ENCODE measurements around the gene SPSB1.

Gene SPSB1

GRCh38 chr1:9346566-9346965, 53.9 kb downstream of the SPSB1 start:
- no peak for DNase-seq

GRCh38 chr1:9347095-9347850, 54.6 kb downstream of the SPSB1 start:
- no peak for DNase-seq

GRCh38 chr1:9349331-9349851, 56.7 kb downstream of the SPSB1 start:
- DNase-seq, result no peak

- DNase-seq, result no peak
Observed at GRCh38 chr1:9350013-9350908, 57.6 kb downstream of the SPSB1 start.

GRCh38 chr1:9350960-9351359, 58.3 kb downstream of the SPSB1 start:
- no peak for DNase-seq

- DNase-seq, result no peak
Observed at GRCh38 chr1:9351654-9352271, 59.1 kb downstream of the SPSB1 start.

- no peak for DNase-seq
Observed at GRCh38 chr1:9352377-9353134, 59.9 kb downstream of the SPSB1 start.

- DNase-seq, result no peak
Observed at GRCh38 chr1:9355503-9355902, 62.8 kb downstream of the SPSB1 start.

- no peak for DNase-seq
Observed at GRCh38 chr1:9356021-9356420, 63.3 kb downstream of the SPSB1 start.

GRCh38 chr1:9356829-9357466, 64.3 kb downstream of the SPSB1 start:
- DNase-seq, result no peak

- DNase-seq, result no peak
Observed at GRCh38 chr1:9357958-9358357, 65.3 kb downstream of the SPSB1 start.

- no peak for DNase-seq
Observed at GRCh38 chr1:9360371-9361064, 67.8 kb downstream of the SPSB1 start.

GRCh38 chr1:9361630-9362260, 69.1 kb downstream of the SPSB1 start:
- no peak for DNase-seq

- no peak for DNase-seq
Observed at GRCh38 chr1:9362488-9362887, 69.8 kb downstream of the SPSB1 start.

- DNase-seq, result no peak
Observed at GRCh38 chr1:9363061-9363471, 70.4 kb downstream of the SPSB1 start.

- DNase-seq, result no peak
Observed at GRCh38 chr1:9366298-9366697, 73.6 kb downstream of the SPSB1 start.

- DNase-seq, result no peak
Observed at GRCh38 chr1:9366943-9367780, 74.5 kb downstream of the SPSB1 start.

GRCh38 chr1:9367806-9368205, 75.1 kb downstream of the SPSB1 start:
- no peak for DNase-seq

- no peak for DNase-seq
Observed at GRCh38 chr1:9368356-9368755, 75.7 kb downstream of the SPSB1 start.

Data from cortex of kidney (tissue), 1 donor.